HG02970 (cell line): ENCODE measurements around the gene CUX1.
"Not testable (repeated sequence)": the region's sequence is repeated elsewhere in the genome, so short reads cannot be mapped to it uniquely, and the experiment has no call there.

Experiments used
- ATAC-seq: cut with Tn5 transposase; IDR thresholded peaks from one replicate; pipeline ENCODE4 v1.9.1; 2021; ENCODE audit warnings: mild to moderate bottlenecking, moderate library complexity, moderate number of reproducible peaks; ENCODE audit not compliant: unreplicated experiment, low FRiP score

The CUX1 gene

DNA sequence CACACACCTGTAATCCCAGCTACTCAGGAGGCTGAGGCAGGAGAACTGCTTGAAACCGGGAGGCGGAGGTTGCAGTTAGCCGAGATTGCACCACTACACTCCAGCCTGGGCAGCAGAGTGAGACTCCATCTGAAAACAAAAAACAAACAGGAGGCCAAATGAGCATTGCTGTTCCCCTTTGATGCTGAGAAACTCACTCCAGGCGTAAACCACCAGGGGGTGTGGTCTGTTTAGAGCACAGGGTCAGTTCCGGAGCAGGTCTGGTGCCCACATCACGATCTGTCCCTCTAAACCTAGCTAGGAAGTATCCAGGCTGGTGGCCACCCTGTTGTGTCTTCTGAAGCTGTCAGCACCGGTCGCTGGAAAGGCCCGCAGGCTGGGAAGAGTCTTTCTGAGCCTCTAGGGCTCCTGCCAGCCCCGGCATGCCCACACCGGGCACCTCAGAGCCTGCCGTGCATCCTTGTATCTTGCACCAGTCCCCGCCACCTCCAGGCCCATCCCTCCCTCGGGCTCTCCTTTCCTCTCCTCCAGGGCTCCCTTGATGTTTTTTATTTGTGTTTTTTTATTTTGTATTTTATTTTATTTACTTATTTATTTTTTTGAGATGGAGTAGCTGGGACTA is 402.9 kb downstream of the CUX1 start:
- no peak for ATAC-seq

DNA sequence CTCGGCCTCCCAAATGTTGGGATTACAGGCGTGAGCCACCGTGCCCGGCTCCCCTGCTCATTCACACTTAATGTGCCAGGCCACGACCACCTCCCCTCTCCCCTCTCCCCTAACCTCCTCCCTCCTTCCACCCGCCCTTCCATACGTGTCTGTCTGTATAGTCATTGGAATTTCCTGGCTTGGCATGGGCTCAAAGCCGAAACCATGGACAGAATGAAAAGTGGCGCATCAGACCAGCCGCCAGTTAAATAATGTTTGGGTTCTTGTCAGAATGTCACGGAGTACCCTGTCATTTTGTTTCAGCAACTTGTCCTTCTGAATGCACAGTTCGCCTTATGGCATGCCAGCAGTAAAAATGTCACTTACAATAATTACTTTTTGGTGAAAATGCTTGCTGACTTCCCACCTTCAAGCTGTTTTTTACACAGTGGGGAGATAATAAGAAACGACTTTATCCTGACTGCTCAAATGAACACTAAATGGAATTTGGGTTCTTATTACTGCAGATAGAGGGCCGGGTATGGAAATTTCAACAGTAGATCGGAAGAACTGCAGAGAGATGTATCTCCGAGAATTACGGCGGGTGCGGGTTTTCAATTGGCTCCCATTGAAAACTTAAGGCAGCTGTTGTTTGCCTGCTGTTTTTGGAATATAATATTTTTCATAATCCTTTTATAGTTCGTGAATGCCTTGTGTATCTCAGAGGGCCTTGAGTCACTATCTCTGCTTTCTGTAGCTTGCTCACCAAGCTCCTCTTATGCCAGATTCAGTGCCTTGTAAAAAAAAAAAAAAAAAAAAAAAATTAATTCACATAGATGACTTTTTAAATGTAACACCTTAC is 403.8 kb downstream of the CUX1 start:
- no peak for ATAC-seq

DNA sequence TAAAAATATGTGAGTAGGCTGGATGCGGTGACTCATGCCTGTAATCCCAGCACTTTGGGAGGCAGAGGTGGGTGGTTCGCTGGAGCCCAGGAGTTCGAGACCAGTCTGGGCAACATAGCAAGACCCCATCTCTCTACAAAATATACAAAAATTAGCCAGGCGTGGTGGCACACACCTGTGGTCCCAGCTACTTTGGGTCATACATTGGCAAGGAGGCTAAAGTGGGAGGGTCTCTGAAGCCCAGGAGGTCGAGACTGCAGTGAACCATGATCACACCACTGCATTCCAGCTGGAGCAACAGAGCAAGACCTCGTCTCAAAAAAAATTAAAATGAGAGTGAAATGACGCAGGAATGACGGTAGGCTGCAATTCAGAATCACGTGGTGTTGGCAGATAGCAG is 404.5 kb downstream of the CUX1 start:
- ATAC-seq = no peak

DNA sequence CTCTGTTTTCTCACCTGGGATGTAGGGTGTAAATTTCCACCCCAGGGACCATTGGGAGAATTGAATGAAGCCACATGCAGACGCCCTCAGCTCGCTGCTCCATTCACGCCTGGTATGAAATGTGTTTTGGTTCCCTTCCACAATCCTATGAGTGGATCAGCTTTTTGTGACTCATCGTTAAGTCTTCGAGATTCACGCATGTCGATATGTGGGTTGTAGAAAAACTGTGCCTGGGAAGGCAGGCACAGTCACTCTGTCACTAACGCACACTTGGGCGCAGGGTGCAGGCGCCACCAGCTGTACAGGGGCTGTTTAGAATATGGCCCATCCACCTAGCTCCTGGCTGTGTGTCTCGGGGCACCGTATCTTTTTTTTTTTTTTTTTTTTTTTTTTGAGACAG is 405.0 kb downstream of the CUX1 start:
- ATAC-seq = no peak

DNA sequence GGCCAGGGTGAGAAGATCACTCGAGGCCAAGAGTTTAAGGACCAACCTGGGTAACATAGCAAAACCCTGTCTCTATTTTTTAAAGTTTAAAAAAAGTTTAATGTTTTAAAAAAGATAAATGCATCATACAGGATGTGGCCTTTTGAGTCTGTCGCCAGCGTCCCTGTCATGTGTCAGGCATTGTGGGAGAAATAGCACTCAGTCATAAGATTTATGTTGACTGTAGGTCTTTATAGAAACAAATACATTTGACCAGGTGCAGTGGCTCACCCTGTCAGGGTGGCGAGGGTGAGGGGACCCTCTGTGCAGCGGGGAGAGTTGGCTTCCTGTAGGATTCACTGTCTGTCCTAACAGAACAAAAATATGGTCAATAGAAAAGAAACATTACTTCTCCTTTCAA is 405.8 kb downstream of the CUX1 start:
- ATAC-seq = no peak

DNA sequence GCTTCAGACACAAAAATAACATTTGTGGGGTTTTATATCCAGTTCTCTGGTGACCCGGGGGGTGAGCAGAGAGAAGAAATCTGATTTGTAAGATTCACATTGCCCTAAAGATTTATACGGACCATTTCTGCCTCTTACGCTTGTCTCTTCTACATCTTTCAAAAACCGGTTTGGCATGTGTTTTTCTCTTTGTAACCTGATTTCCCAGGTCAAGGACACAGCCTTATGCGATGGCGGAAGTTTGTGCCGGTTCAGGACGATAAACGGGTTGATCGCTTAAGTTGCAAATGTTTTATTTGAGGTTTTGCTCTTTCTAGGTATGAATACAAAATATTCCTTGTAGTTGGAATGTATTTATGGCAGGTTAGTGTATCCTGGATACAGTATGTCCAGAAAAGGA is 407.6 kb downstream of the CUX1 start:
- no peak for ATAC-seq

DNA sequence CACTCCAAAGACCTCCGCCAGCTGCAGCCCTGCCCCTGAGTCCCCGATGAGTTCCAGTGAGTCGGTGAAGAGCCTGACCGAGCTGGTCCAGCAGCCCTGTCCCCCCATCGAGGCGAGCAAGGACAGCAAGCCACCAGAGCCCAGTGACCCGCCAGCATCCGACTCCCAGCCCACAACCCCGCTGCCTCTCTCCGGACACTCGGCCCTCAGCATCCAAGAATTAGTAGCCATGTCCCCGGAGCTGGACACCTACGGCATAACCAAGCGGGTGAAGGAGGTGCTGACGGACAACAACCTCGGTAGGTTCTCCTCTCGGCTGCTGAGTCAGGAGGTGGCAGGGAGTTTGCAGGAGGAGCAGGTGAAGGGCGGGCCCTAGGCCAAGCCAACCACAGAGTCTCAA is 409.9 kb downstream of the CUX1 start:
- ATAC-seq = no peak

DNA sequence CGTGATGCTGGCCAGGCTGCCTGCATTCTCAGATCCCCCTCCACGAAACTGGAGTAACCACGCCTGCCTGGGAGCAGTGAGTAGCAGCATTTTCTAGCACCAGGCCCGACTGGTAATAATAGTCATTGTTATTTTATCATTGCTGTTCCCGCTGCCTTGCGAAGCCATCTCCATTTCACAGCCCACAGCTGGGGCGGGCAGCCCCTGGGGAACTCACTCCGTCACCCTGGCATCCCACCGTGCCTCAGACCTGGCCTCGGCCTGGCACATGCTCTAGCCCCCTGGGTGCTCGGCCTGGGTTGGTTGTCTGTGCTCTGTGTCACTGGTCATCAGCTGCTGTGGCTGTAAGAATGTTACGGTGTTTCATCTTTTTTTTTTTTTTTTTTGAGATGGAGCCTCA is 411.5 kb downstream of the CUX1 start:
- no peak for ATAC-seq

DNA sequence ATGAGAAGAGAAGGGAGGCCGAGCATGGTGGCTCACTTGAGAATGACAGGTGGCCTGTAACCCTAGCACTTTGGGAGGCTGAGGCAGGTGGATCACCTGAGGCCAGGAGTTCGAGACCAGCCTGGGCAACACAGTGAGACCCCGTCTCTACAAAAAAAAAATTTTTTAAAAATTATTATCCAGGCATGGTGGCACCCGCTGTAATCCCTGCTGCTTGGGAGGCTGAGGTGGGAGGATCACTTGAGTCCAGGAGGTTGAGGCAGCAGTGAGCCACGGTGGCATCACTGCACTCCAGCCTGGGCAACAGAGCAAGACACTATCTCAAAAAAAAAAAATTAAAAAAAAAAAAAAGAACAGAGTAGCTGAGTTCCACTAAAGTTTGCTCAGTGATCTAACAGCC is 412.7 kb downstream of the CUX1 start:
- ATAC-seq = not testable (repeated sequence)

DNA sequence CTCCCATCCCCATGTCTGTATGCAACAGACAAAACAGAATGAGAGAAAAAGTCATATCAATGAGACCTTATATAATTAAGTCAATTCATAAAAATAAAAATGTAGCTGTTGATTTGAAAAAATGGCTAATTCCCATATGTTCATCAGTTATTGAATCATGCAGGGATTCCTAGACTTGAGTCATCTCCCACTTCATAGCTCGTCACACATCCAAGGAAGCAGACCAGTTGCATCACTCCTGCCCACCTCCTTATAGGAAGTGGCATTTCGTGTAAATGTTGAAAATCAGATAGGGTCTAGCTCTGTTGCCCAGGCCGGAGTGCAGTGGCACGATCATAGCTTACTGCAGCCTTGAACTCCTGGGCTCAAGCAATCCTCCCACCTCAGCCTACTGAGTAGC is 413.2 kb downstream of the CUX1 start:
- ATAC-seq = no peak

DNA sequence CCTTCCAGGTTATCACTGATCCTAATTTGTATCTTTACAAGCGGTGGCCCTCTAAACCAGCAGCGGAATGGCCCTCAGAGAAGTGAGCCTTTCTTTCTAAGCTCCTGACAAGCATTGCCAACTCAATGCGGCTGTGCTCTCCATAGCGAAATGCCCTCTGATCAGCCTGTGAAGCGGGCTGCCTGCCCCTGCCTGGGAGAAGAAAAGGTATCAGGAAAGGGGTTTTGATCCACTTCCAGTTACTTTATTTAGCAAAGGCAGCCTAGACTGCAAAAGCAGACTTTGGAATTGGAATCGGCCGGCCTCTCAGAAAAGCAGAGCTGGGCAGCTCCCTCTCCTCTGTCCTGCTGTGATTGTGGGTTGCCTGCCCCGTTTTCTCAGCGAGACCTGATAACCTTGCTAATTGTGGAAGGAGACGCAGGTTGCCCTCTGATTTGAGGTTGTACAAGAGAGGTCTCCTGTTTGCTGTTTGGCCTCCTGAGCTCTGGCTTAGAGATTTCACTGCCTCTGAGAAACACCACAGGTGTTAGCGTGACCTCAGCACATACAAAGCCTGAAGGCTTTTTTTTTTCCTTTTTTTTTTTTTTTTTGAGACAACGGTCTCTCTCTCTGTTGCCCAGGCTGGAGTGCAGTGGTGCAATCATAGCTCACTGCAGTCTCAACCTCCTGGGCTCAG is 415.3 kb downstream of the CUX1 start:
- no peak for ATAC-seq

DNA sequence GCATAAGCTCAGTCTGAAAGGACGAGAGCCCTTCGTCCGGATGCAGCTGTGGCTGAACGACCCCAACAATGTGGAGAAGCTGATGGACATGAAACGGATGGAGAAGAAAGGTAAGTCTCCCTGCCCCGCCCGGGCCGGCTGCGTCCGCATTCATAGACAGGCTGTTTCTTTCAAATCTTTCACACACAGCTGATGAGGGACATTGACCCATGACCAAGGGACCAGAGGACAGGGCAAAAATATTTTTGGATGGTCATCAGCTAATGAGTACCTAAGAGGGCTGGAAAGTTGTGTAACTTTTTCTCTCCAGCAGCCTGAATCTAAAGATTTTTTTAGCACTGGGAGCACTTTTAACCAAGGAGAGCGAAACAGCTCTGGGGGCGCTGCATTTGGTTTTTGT is 416.7 kb downstream of the CUX1 start:
- ATAC-seq = no peak

DNA sequence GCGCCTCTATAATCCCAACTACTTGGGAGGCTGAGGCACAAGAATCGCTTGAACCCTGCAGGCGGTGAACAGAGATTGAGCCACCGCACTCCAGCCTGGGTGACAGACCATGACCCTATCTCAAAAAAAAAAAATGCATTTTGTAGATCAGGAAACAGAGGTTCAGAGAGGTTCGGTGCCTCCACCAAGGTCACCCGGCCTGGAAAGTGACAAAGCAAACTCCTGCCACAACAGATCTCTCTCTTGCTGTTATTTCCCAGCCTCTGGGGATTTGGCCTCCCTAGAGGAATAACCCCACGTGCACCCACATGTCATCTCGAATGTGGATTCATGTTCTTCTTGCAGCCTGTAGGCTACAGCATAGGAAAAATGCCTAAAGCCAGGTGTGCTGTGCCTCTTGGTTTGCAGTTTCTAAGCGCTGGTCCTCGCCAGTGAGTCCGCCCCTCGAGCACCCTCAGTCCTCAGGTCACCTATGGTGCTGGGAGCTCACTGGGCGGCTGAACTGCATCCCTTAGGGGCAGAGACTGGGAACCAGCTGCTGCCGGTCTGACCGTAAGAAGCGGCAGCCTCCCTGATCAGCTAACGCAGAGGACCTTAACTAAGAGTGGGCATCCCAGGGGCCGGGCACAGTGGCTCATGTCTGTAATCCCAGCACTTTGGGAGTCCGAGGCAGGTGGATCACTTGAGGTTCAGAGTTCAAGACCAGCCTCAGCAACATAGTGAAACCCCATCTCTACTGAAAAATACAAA is 417.6 kb downstream of the CUX1 start:
- no peak for ATAC-seq

DNA sequence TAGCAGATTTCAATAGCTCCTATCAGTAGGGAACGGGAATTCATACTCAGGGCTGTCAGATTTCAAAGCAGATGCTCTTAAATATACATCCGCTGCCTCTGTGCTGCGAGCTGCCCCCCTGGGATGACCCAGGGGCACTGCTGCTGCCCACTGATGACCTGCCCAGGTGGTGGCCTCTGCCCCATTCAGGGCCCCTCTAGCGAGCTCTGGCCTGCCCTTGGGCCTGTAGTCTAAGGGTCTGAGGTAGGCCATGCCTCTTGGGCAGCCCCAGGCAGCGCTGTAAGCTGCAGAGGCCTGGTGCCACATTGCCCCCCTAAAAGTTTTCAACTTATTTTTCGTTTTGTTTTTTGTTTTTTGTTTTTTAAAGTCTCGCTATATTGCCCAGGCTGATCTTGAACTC is 418.7 kb downstream of the CUX1 start:
- ATAC-seq = no peak

DNA sequence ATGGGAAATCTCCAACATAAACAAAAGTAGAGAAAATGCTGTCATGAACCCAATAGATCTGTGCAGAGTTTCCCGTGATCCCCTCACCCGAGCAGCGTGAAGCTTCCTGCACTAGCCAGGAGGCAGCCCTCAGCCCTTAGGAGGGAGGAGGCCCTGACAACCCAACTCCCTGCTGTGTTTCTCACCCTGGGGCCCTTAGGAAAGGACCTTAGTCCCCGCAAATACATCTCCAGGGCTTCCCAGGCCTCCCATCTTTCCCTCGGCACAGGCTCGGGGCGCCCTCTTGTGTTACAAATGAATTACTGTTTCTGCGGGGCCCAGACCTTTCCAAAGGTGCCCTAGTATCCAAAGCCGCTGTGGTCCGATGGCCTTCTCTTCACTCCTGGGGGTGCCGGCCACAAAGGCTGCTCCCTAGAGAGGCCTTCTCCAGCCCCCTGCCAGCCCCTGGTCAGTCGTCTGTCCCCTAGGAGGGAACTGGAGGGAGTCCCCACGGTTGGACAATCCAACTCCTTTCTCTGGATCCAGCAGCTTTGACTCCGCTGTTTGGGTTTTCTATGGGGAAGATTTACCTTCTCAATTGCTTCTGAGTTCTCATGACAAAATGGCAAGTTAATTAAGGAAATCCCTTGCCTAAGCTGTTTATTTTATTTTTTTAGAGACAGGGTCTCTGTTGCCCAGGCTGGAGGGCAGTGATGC is 419.3 kb downstream of the CUX1 start:
- no peak for ATAC-seq

DNA sequence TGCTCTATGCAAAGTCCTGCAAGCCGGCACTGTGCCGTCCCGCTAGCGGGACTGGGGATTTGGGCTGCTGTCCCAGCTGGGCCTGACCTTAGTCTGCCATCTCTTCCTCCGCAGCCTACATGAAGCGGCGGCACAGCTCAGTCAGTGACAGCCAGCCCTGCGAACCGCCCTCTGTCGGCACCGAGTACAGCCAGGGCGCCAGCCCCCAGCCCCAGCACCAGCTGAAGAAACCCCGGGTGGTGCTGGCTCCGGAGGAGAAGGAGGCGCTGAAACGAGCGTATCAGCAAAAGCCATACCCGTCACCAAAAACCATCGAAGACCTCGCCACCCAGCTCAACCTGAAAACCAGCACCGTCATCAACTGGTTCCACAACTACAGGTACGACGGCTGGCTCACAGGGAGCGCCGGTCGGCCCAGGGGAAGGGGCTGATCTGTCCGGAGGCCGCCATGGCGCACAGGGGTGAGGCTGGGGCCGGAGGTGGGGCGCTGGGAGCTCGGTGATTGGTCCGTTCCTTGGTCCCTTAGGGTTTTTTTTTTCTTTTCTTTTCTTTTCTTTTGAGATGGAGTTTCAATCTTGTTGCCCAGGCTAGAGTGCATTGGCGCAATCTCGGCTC is 421.9 kb downstream of the CUX1 start:
- ATAC-seq = no peak

DNA sequence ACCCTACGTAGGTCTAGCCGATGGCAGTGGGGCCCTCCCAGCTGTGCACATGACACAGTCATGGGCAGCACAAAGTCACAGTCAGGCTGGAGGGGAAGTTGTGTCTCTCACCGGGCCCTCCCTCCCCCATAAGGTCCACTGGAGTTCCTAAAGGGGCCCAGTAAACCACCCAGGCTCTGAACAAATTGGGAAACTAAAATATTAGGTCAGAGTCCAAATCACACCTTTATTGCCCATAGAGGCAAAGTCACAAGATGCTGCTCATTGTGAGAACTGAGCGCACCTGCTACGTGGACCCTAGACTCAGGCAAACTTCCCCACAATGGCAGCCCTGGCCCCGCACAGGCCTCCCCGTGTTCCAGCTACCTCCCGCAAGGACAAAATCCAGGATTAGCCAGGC is 424.0 kb downstream of the CUX1 start:
- ATAC-seq = no peak

DNA sequence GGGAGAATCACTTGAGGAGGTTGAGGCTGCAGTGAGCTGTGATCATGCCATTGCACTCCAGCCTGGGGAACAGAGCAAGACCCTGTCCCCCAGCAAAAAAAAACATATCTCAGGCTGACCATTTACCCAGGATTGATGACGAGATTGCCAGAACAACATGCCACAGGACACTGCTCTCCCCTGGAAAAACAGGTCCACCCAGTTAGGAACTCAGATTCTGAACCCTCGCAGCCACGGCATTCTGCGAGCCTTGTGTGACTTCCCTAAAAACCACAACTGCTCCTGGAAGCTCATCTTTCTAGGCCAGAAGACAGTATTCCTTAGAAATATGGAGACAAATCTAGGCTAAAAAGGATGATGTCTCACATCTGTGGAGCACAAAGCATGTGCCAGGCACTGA is 427.2 kb downstream of the CUX1 start:
- no peak for ATAC-seq

DNA sequence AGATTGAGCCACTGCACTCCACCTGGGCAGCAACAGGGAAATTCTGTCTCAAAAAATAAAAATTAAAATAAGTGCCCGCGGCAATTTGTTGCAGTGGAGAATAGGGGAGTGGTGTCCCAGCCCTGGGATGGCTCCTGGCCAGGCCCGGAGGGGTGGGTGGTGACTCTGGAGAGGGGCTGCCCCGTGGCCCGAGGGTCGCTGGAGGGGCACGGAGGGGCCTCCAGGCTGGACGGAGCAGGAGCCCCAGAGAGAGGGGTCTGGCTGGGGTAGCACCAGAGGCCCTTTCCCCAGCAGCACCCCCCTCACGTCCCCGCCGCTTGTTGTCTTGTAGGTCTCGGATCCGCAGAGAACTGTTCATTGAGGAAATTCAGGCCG is 430.6 kb downstream of the CUX1 start:
- no peak for ATAC-seq
